GM19324 (cell line): ENCODE results near the gene VENTX.
"Not testable (repeated sequence)": the region's sequence is repeated elsewhere in the genome, so short reads cannot be mapped to it uniquely, and the experiment has no call there.

ENCODE experiments used
- ATAC-seq: cut with Tn5 transposase; IDR thresholded peaks from one replicate; pipeline ENCODE4 v1.9.1; 2021; ENCODE audit warnings: mild to moderate bottlenecking, moderate library complexity; ENCODE audit not compliant: unreplicated experiment, low FRiP score

VENTX gene

DNA sequence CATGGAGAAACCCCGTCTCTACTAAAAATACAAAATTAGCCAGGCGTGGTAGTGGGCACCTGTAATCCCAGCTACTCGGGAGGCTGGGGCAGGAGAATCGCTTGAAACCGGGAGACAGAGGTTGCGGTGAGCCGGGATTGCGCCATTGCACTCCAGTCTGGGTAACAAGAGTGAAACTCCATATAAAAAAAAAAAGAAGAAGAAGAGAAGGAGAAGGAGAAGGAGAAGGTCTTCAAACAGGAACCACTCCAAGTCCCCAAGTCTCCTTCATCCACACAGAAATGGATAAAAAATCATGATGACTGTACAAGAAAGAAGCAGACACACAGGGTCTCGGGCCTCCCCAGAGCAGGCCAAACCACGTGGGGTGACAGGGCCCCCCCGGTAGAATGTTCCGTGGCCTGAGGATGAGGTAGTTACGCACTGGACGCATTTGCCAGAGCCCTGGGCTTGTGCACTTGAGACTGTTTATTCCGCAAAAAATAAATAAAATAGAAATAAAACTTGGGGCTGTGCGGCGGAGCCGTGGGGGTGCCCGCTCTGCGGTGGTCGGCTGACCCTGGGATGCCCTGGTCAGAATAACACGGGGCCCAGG lies 15.8 kb downstream of the VENTX start:
- ATAC-seq = no peak

DNA sequence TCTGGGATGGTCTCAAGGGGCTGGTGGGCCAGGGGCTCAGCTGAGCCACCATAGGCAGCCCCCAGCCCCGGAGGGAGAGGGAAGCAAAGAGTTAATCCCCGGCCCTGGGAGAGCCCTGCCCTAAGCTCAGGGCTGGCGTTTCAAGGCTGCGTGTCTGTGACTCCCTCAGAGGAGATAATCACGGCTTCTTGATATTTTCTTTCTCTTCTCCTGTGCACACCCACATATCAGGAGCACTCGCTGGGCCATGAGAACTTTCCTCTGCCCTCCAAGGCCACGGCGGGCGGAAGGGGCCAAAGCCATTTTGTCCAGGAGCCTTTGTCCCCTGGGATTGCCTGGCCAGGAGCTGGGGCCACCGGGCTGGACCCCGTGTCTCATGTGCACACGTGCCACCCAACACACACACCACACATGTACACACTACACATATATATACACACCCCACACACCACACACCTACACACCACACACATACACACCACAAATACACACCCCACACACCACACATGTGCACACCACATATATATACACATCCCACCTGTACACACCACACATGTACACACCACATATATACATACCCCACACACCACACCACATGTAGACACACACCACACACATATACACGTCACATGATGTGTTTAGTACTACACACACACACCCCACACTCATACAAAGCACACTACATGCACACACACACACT lies 16.9 kb downstream of the VENTX start:
- ATAC-seq = no peak

DNA sequence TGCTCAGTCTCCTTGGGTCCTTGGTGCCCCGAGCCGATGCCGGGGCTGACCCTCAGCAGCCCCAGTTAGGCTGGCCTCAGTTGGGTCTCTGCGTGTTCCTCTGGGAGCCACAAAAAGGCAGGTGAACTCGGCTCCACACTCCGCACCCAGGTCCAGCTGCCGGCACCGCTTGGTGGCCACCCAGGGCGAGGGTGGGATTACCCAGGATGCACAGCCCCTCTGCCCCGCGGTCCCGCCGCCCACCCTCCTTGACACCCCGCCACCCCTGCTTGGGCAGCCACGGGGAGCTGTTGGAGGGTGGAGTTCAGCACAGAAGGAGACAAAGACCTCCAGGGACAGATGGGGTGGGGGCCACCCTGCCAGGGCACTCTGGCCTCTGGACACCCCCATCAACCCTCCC lies 17.7 kb downstream of the VENTX start:
- no peak for ATAC-seq

DNA sequence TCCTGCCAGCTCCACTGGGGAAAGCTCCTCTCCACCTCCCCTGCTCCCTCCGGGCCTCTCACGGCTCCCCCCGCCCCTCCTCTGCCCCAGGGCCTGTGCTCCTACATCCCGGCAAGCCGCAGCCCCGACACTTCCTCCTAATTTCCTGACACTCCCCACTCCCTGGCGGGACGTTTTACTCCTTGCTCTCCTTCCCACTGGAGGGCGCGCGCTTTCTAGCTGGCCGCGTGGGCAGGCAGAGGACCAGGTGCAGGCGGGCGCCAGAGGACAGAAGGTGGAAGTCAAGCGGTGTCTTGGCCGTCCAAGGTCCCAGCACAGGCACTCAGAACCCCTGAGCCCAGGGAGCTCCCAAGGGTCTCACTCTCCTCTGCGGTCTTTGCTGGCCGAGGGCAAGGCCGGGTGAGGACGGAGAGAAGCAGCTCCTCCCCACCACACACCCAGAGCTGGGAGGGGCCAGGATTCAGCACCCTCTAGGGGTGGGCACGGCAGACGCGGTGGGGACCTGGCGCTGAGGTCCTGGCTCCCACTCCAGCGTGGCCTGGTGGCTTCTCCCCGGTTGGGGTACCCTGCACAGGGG lies 19.9 kb downstream of the VENTX start:
- ATAC-seq = no peak

DNA sequence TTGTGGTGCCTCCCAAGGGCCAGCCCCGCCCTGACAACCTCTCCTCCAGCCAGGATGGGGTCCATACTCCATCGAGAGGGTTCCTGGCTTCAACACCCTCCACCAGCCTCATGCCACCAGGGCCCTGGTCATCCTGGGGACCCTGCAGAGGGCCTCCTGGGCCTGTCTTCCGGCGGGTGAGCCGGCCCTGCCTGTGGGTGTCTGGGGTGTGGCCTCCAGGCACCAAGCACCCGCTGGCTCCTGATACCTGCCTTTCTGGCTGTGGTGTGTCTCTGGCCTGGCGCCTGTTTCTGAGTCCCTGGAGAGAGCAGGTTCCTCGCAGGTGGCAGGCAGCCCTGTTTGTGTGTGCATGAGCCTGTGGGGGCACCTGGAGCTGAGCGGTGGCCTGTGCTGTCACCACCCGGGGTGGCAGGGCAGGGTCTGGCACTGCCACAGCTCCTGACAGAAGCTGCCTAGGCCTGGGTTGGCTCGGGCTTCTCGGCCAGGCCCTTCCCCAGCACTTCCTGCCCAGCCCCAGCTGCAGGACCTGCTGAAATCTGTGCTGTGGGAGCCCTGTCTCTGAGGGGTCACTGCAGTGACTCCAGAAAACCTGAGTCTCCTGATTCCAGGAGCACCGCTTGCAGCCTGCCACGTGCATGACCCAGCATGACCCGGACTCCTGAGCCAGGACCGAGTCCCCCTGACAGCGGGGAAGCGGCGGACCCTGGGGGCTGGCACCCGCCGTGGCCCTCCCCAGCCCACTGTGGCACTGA lies 20.6 kb downstream of the VENTX start:
- ATAC-seq = no peak

DNA sequence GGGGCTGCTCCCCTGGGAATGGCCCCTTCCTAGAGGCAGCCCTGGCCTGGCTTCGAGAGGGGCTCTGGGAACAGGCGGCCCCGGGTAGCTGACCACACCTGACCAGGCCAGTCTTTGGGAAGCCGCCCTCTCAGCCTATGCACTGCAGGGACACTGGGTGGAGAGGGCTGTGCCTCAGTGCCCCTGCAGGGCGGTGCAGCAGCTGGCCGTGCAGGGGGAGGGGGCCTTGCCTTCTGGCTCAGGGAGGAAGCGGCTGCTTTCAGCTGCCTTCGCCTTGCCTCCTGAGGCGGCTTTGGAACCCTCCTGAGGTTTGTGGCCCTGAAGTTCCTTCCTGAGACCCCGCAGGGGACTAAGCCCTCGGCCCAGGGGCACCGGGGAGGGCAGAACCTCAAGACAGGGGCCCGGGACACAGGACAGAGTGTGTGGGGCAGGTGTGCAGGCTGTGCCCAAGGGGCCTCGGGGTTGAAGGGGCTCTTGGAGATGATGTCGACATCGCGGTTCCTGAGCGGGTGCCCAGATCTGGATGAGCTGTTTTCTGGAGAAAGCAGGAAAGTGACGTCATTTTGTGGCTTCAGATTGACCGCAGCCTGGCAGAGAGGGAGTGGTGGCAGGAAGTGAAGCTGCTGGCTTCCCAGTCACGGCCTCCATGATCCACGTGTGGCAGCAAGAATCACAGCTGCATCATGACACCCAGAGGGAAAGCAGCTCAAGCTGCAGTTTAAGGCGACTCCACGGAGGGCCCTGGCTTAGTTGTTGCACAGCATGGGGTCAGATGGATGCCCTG lies 21.4 kb downstream of the VENTX start:
- ATAC-seq = no peak

DNA sequence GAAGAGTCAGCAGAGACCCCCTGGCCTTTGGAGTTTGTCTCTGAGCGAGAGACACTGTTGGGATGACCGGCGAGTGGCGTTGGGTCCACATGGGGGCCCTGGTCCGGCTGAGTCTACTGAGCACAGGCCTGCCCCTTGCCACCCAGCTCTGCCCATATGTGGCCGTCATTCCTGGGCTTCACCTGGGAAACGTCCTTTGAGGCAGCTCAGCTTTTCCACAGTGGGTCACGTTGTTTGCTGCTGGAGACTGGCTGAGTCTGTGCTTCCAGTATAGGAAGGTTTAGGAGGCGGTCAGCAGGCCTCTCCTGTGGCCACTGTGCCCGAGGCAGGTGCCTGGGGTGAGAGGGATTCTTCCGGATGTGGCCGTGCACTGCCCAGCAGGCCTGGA lies 21.9 kb downstream of the VENTX start:
- ATAC-seq = no peak

DNA sequence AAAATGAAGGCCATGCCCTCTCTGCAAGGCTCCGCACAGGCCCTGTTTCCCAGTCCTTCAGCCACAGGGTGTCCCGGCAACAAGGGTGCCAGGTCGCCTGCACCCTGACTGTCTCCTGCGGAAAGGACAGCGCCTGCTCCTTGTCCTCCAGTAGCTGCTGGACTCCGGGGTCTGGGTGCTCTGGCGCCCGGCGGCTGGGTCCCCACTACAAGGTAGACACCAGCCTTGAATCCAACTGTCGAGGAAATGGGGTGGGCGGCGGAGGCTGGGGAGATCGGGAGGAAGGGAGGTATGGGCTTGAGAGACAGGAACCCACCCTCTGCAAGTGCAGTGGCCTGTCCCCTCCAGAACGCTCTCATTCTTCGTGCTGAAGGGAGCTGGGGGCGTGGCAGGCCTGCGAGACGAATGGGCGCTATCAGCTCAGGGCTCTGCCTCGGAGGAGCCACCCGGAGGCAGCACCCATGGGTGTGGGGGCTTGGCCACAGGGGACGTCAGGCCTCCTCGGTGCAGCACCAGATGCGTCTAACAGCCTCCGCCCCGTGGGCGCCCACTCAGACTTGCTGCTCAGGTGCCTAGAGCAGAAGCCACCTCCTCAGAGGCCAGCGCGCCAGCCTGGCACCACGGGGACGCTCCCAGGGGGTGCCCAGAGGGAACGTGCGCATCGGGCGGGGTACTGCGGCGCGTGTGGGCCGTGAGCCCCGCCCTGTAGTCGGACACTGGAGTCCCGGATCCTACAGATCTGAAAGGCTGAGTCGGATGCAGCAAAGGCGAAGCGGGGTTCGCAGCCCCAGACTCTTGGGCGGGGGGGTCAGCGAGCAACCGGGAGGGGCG lies 23.5 kb downstream of the VENTX start:
- ATAC-seq = peak; percentile 42

DNA sequence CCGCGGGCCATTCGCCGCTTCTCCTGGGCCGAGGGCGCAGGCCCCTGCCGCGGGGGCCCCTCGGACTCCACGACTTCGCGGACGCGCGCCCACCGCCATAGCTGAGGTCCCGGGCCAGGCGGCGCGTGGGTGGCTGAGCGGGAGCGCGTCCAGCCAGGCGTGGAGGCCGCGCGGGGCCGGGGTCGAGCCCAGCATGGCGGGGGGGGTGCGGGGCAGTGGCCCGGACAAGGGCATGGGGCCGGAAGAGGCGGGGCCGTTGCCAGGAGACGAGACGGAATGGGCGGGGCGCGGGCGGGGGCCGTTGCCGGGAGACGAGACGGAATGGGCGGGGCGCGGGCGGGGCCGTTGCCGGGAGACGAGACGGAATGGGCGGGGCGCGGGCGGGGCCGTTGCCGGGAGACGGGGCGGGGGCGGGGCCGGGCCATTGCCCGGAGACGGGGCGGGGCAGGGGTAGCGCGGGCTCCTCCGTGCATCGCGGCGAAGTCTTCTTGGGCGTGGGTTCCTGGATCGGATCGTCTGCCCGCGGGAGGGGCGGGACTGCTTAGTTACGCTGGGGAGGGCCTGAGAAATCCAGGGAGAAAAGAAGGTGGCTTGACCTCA lies 24.2 kb downstream of the VENTX start:
- peak; percentile 69 for ATAC-seq

DNA sequence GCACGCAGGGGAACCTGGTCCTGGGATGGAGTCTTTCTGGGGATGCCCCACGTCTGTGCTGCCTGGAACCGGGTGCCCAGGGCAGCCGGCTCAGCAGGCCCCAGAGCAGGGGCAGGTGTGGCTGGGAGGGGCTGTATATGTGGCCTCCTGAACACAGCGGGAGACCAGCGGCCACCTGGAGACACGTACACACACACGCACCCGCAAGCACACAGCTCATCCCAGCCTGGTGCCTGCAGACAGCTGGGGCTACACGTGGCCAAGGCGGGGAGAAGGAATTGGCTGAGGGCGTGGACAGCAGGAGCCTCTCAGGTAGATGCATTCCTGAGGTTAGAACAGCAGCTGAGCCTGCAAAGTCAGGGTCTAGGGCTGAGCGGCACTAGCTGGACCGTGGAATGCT lies 25.0 kb downstream of the VENTX start:
- ATAC-seq = no peak

DNA sequence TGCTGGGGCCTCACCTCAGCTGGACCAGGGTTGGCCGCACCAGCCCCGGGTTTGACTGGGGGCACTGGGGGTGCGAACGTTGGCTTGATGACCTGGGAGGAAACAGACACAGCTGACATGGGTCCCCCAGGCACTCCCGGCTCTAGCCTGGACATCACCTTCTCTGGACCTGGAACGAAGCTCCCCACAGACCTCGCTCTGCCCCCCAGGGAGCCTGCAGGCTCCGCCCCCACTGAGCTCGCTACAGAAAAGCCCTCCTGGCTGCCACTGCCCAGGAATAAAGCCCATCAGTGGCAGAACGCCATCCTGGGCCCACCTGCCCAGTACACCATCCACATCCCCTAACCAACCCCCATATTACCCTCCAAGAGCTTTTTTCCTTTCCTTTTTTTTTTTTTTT lies 26.0 kb downstream of the VENTX start:
- ATAC-seq = no peak

DNA sequence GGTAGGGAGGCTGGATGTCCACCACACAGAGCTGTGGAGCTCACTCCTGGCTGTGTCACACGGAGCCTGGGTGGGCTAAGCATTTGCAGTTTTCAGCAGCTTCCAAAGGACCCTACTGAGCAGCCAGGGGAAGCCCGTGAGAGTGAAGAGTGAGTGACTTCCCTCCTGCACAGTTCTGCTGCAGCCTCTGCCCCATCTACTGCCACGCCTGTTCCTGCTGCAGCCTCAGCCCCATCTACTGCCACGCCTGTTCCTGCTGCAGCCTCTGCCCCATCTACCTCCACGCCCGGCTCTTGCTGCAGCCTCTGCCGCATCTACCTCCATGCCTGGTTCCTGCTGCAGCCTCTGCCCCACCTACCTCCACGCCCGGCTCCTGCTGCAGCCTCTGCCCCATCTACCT lies 26.8 kb downstream of the VENTX start:
- no peak for ATAC-seq

DNA sequence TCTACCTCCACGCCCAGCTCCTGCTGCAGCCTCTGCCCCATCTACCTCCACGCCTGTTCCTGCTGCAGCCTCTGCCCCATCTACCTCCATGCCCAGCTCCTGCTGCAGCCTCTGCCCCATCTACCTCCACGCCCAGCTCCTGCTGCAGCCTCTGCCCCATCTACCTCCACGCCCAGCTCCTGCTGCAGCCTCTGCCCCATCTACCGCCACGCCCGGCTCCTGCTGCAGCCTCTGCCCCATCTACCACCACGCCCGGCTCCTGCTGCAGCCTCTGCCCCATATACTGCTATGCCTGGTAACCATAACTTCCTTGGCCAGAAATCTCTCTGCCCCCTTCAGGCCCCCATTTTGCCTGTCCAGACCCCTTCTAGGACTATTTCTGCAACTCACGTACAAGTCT lies 27.4 kb downstream of the VENTX start:
- ATAC-seq = not testable (repeated sequence)

DNA sequence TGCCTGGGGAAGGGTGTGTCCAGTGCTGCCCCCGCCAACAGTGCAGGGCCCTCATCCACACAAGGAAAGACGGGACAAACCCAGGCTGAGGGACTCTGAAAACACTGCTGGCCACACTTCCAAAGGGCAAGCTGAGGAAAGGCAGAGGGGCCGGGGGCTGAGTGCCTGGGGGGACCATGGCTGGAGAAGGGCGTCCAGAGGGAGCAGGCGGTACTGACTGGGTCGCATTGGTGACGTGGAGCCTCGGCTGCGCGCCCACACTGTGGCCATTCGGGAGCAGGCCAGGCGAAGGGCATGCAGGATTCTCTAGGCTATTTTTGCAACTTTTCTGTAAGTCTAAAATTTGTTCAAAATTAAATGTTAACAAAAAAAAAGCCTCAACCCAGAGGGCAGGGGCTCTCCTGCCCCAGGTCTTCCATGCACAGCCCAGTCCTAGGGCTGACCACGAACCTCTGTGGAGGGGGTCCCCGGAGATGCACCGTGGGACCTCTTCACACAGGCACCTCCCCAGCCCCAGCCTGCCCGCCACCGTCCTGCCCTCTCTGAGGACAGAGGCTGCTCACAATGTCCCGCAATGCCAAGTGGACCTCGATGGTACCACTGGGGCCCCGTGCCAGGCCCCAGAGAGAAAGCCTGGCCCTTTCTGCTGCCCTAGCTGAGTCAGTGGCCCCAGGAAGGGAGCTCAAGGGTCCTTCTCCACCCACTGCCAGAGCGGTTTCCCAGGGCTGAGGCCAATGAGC lies 28.6 kb downstream of the VENTX start:
- no peak for ATAC-seq

DNA sequence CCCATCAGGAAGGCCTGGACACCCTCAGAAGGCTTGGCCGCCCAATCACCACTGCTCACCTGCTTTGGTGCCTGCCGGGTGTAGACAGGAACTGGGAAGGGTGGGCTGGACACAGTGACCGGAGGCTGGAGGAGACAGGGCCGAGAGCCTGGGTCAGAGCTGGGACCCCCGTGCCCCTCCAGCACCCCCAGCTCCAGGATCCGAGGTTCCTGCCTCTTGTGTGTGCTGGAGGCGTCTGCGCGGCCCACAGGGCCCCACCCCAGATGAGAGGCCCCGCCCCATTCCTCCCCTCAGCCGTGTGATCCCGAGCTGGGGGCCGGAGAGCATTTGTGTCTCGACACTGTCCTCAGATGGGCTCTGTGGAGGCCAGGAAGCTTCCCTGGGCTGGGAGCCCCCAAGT lies 29.6 kb downstream of the VENTX start:
- ATAC-seq = no peak

DNA sequence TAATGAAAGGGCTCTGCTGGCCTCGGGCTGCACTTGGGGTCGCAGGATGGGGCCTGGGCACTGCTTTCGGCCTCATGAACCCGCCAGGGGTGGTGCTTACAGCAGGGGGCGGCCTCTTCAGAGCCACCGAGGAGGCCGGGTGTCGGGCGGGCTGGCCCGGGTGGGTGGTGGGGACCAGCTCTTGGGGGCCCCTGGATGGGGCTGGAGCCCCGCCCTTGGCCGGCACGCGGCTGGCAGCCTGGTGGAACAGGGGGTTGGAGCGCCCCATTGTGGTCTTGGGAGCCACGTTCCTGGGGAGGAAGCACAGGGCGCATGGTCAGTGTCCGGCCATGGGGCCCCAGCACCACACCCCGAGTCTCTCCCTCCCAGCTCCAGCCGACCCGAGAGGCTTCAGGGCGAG lies 30.2 kb downstream of the VENTX start:
- no peak for ATAC-seq

DNA sequence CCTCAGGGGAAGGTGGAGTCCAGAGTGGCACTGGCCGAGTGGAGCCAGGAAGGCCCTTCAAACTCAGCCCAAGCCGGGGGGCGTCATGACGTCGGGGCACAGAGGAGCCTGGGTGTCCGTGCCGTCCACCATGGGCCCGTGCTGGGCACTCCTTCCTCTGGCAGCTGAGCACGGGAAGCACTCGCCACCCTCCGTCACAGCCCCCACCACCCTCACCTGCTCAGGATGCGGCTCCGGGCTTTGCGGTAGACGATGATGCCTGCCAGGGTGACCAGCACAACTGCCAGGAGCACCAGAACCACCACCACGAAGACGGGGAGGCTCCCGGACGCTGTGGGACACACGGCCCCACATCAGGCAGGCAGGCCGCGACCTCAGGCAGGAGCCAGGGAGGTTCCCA lies 30.9 kb downstream of the VENTX start:
- no peak for ATAC-seq

DNA sequence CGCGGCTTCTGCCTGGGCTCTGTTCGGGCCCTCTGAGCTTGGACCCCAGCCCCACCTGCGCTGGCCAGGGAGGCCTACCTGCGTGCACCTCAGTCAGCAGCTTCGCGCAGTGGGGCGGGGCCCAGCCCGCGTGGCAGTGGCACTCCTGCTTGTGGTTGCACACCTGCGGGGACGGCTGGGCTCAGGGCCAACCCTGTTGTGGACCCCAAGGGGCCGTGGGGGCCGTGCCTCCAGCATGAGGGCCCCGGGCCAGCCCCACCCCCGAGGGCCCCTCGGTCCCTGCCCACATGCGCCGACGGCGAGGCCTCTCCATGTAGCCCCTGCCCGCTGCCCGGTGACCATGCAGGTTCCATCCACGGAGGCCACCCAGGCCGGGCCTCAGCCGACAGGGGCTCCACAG lies 31.7 kb downstream of the VENTX start:
- ATAC-seq = no peak

DNA sequence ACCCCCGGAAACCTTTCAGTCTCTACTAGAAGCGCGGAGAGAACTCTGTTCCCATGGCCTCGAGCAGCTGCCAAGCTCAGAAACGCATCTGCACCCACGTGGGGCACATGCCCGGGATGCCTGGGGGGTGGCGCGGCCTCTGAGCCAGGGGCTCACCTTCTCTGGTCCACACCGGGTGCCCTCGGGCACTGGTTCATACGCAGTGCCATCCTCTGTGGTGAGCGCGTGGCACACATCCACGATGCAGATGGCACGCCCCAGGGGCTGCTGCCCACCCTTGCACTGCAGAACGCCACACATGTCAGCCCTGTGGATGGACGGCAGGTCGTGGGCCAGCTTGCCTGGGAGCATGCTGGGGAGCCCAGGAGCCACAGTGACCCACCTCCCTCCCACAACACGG lies 32.5 kb downstream of the VENTX start:
- no peak for ATAC-seq
